Right lobe of liver (tissue), 6 donors: ENCODE results near the gene LTBP1. TPM values are rescaled to one million over a fixed set of nuclear protein-coding genes. Genes with fewer than 3 reads are reported as not detected.
"Not testable (repeated sequence)": the region's sequence is repeated elsewhere in the genome, so short reads cannot be mapped to it uniquely, and the experiment has no call there.

Source experiments
- ATAC-seq, 4 donors: fragments of 200-7000 bp; cut with Tn5 transposase; one replicate each; pipeline ENCODE4 v1.9.1; 2020; ENCODE audit warnings: mild to moderate bottlenecking in 4 of 4, moderate library complexity in 4 of 4
- DNase-seq, 3 donors: peaks; one replicate each; pipeline ENCODE4 v3.0.0-alpha.2; 2020
- H3K27ac ChIP-seq, 3 donors: fragments of 200-600 bp; one replicate each; pipeline ENCODE4 v1.8.0; 2022
- H3K27me3 ChIP-seq, 2 donors: fragments of 200-600 bp; one replicate each; pipeline ENCODE4 v1.8.0; 2022
- H3K36me3 ChIP-seq, 4 donors: fragments of 200-600 bp; sonication (generic) in 1 of 4; one replicate each; pipeline versions ENCODE4 v1.5.1 to v1.8.0; 2017 to 2022; ENCODE audit warnings: control low read depth in 1 of 4
- H3K4me1 ChIP-seq, 4 donors: fragments of 200-600 bp; sonication (generic) in 1 of 4; one replicate each; pipeline versions ENCODE4 v1.5.1 to v1.8.0; 2017 to 2022; ENCODE audit warnings: control low read depth in 1 of 4
- H3K4me3 ChIP-seq, 3 donors: fragments of 200-600 bp; one replicate each; pipeline ENCODE4 v1.8.0; 2022
- H3K9me3 ChIP-seq, 4 donors: fragments of 200-600 bp; sonication (generic) in 1 of 4; one replicate each; pipeline versions ENCODE4 v1.5.1 to v1.8.0; 2017 to 2022; ENCODE audit warnings: control low read depth in 1 of 4
- CTCF ChIP-seq, 4 donors: fragments of 200-600 bp in 3 of 4; fragments of 450-650 bp in 1 of 4; IDR thresholded peaks; one replicate each; pipeline versions ENCODE4 v1.5.1 to v1.8.0; 2016 to 2022; ENCODE audit warnings: antibody characterized with exemption in 4 of 4, mild to moderate bottlenecking in 2 of 4
- POLR2A ChIP-seq: fragments of 450-650 bp; IDR thresholded peaks from one replicate; pipeline ENCODE4 v1.6.1; 2017; ENCODE audit warnings: antibody characterized with exemption, mild to moderate bottlenecking
- WGBS: methylation state at CpG from one replicate; pipeline ENCODE4 v1.1.6; 2018; ENCODE audit warnings: low coverage, low lambda C conversion rate; ENCODE audit not compliant: insufficient coverage; ENCODE audit errors: missing lambda C conversion rate; 5-methylcytosine and 5-hydroxymethylcytosine counted together
- intact Hi-C, 2 donors: fragments of 100-400 bp; cut with DNase I; formaldehyde crosslinking; loops; one replicate each; pipeline versions ENCODE4 v1.11.2 to v1.14.1; 2022
- total RNA-seq, 6 experiments: library from RNA; depleted of rRNA in 2 of 6; stranded (reverse); fragments of >200 nt in 2 of 6; fragmentation: NEBNext Ultra II Directional in 3 of 6; extraction: Animal tissue kit (Norgen Biotek cat#: 25700) in 3 of 6; gene quantifications; one replicate each; pipeline versions ENCODE4 v1.1.0 to v1.2.4, GENCODE V29; 2016 to 2023
- donor health status: DM: no; HTN: yes; CAD: no.
- donor health status: DM: no; HTN: no; CAD: no.
- donor health status: DM: no; HTN: no; CAD: no.
- donor health status: DM: no; HTN: yes; CAD: no.
- donor health status: DM: no; HTN: yes; CAD: no.

LTBP1 gene
- total RNA-seq, 6 experiments from 2014 or later = 5.4 to 14.2 (median 9.1) TPM

- DNase-seq (no peak), ATAC-seq (peak in 2 of 4 donors; percentile 74 to 88)
- no peaks in the 10 kb centered on the region for H3K27me3 ChIP-seq
- intact Hi-C loops = no loop called here
- H3K27ac ChIP-seq = no peak overlapping the region
- H3K9me3 ChIP-seq = no peaks in the 10 kb centered on the region
- WGBS = 82% methylated on average over 5 of the region's 5 CpGs
- no peak overlapping the region for H3K4me3 ChIP-seq
- H3K36me3 ChIP-seq = no peaks in the 10 kb centered on the region
- H3K4me1 ChIP-seq = no peaks in the 10 kb centered on the region
- TF ChIP-seq CTCF (IDR thresholded peaks at IDR 0.05) = no peak
Observed at GRCh38 chr2:33366473-33366872, 419.7 kb downstream of the LTBP1 start.

- H3K9me3 ChIP-seq, H3K4me1 ChIP-seq, H3K36me3 ChIP-seq, H3K27ac ChIP-seq, intact Hi-C loops, DNase-seq, ATAC-seq, H3K27me3 ChIP-seq, H3K4me3 ChIP-seq: not testable (repeated sequence)
- WGBS = 96% methylated on average over 6 of the region's 7 CpGs
Observed at GRCh38 chr2:33368524-33368923, 421.8 kb downstream of the LTBP1 start.

- TF ChIP-seq CTCF (IDR thresholded peaks at IDR 0.05) (no peak), POLR2A (no peak)
- no peaks in the 10 kb centered on the region for H3K4me1 ChIP-seq
- no peak for ATAC-seq
- no peak overlapping the region for H3K4me3 ChIP-seq
- no peaks in the 10 kb centered on the region for H3K9me3 ChIP-seq
- intact Hi-C loops = no loop called here
- H3K27ac ChIP-seq = no peak overlapping the region
- H3K27me3 ChIP-seq = no peaks in the 10 kb centered on the region
- no peak for DNase-seq
- no peaks in the 10 kb centered on the region for H3K36me3 ChIP-seq
- 93% methylated on average over 5 of the region's 5 CpGs for WGBS
Observed at GRCh38 chr2:33369191-33369590, 422.4 kb downstream of the LTBP1 start.

- WGBS = 89% methylated on average over 7 of the region's 8 CpGs
- TF ChIP-seq CTCF (IDR thresholded peaks at IDR 0.05) = no peak
- no peak for TF ChIP-seq POLR2A
- ATAC-seq = no peak
- Histone ChIP-seq H3K4me3 (no peak overlapping the region), H3K36me3 (no peaks in the 10 kb centered on the region), H3K9me3 (no peaks in the 10 kb centered on the region), H3K27me3 (no peaks in the 10 kb centered on the region), H3K27ac (no peak overlapping the region), H3K4me1 (no peaks in the 10 kb centered on the region)
- no peak for DNase-seq
- intact Hi-C loops = no loop called here
Observed at GRCh38 chr2:33370636-33371265, 424.0 kb downstream of the LTBP1 start.

- H3K9me3 ChIP-seq = no peaks in the 10 kb centered on the region
- H3K4me3 ChIP-seq = no peak overlapping the region
- intact Hi-C loops = no loop called here
- H3K4me1 ChIP-seq = no peaks in the 10 kb centered on the region
- no peak overlapping the region for H3K27ac ChIP-seq
- no peaks in the 10 kb centered on the region for H3K27me3 ChIP-seq
- no peaks in the 10 kb centered on the region for H3K36me3 ChIP-seq
- TF ChIP-seq POLR2A (no peak), CTCF (IDR thresholded peaks at IDR 0.05) (no peak)
- DNase-seq = no peak
- 86% methylated on average over 7 of the region's 8 CpGs for WGBS
- ATAC-seq = no peak
Observed at GRCh38 chr2:33371304-33372090, 424.7 kb downstream of the LTBP1 start.
